Thyroid gland (tissue), 4 donors: ENCODE data around the gene GNB2. TPM values are rescaled to one million over a fixed set of nuclear protein-coding genes. Genes with fewer than 3 reads are reported as not detected.
"Not testable (repeated sequence)": the region's sequence is repeated elsewhere in the genome, so short reads cannot be mapped to it uniquely, and the experiment has no call there.

Experiments used
- DNase-seq, 2 donors: peaks; one replicate each; pipeline ENCODE4 v3.0.0-alpha.2; 2019
- H3K27ac ChIP-seq, 3 donors: fragments of 200-600 bp; sonication (generic); 1 replicate in 2 of 3; 2 replicates in 1 of 3; pipeline ENCODE4 v1.5.1; 2016 to 2019; ENCODE audit warnings: mild to moderate bottlenecking in 1 of 3, moderate library complexity in 1 of 3
- H3K27me3 ChIP-seq: fragments of 200-600 bp; sonication (generic); one replicate; pipeline ENCODE4 v1.5.1; 2019
- H3K36me3 ChIP-seq, 2 donors: fragments of 200-600 bp; sonication (generic); one replicate each; pipeline ENCODE4 v1.5.1; 2016 to 2019
- H3K4me1 ChIP-seq, 2 donors: fragments of 200-600 bp; sonication (generic); one replicate each; pipeline ENCODE4 v1.5.1; 2017 to 2019
- H3K4me3 ChIP-seq, 3 donors: fragments of 200-600 bp; sonication (generic); replicated peaks in 1 of 3; 1 replicate in 2 of 3; 2 replicates in 1 of 3; pipeline ENCODE4 v1.5.1; 2016; ENCODE audit warnings: mild to moderate bottlenecking in 1 of 3
- H3K9me3 ChIP-seq: fragments of 200-600 bp; sonication (generic); one replicate; pipeline ENCODE4 v1.5.1; 2017
- CTCF ChIP-seq, 6 experiments: fragments of 200-600 bp in 3 of 6; fragments of 450-650 bp in 3 of 6; sonication (generic) in 3 of 6; IDR thresholded peaks; one replicate each; pipeline ENCODE4 v1.5.1; 2016 to 2019; ENCODE audit warnings: antibody characterized with exemption in 6 of 6, mild to moderate bottlenecking in 2 of 6, inconsistent platforms in 1 of 6, moderate library complexity in 1 of 6
- POLR2A ChIP-seq, 2 donors: fragments of 450-650 bp; IDR thresholded peaks; one replicate each; pipeline ENCODE4 v1.6.1; 2017; ENCODE audit warnings: antibody characterized with exemption in 2 of 2, mild to moderate bottlenecking in 2 of 2, moderate library complexity in 1 of 2
- WGBS, 2 donors: methylation state at CpG; one replicate each; pipeline ENCODE4 v1.1.5; 2017; 5-methylcytosine and 5-hydroxymethylcytosine counted together
- intact Hi-C: fragments of 100-400 bp; cut with DNase I; formaldehyde crosslinking; loops from one replicate; pipeline ENCODE4 v1.15.1; 2023
- total RNA-seq, 4 donors: library from RNA; depleted of rRNA; stranded (reverse); fragments of >200 nt; gene quantifications; one replicate each; pipeline ENCODE4 v1.2.3, GENCODE V29; 2016

GNB2 gene
- total RNA-seq, 4 donors from 2014 or later, result 168 to 221 (median 186) TPM

GRCh38 chr7:100693312-100694097 is 20.0 kb downstream of the GNB2 start:
- Histone ChIP-seq H3K4me1 (peaks cover 29 to 41% of the 10 kb centered on the region in 2 donors), H3K4me3 (peak overlapping the region; percentile 75 to 89 (median 89)), H3K9me3 (no peaks in the 10 kb centered on the region), H3K36me3 (peaks cover 2 to 6% of the 10 kb centered on the region in 2 donors), H3K27ac (peak overlapping the region; percentile 49 to 83 (median 78)), H3K27me3 (no peaks in the 10 kb centered on the region)
- no peak for TF ChIP-seq CTCF (IDR thresholded peaks at IDR 0.05)
- TF ChIP-seq POLR2A (IDR thresholded peaks at IDR 0.05), result no peak
- intact Hi-C loops, result no loop called here
- 2% methylated on average over 11 to 16 of the region's 81 CpGs for WGBS, 2 donors
- DNase-seq, result no peak

GRCh38 chr7:100694098-100694745 is 20.7 kb downstream of the GNB2 start, which contains the start of gene GIGYF1:
GIGYF1 (minus strand) TSS chr7:100694250; CDS start chr7:100688238, 6,012 bp downstream.
- H3K9me3 ChIP-seq, result no peaks in the 10 kb centered on the region
- H3K4me1 ChIP-seq, result peaks cover 29 to 41% of the 10 kb centered on the region in 2 donors
- H3K27me3 ChIP-seq, result no peaks in the 10 kb centered on the region
- H3K36me3 ChIP-seq, result no peaks in the 10 kb centered on the region
- peak within 1 kb of the TSS; percentile 66 to 83 (median 78) for H3K27ac ChIP-seq
- 2% methylated on average over 4 to 9 of the region's 102 CpGs for WGBS, 2 donors
- peak within 1 kb of the TSS; percentile 75 to 89 (median 89) for H3K4me3 ChIP-seq
- DNase-seq, result peak; percentile 74 to 78
- TF ChIP-seq CTCF (IDR thresholded peaks at IDR 0.05), result no peak
- TF ChIP-seq POLR2A (IDR thresholded peaks at IDR 0.05), result peak in 1 of 2 donors; percentile 31
- intact Hi-C loops, result no loop called here

GRCh38 chr7:100696123-100696521 is 22.6 kb downstream of the GNB2 start:
- H3K4me1 ChIP-seq, result peaks cover 22 to 24% of the 10 kb centered on the region in 2 donors
- H3K4me3 ChIP-seq, result no peak overlapping the region
- H3K36me3 ChIP-seq, result no peaks in the 10 kb centered on the region
- H3K27me3 ChIP-seq, result no peaks in the 10 kb centered on the region
- TF ChIP-seq CTCF (IDR thresholded peaks at IDR 0.05) (no peak), POLR2A (IDR thresholded peaks at IDR 0.05) (no peak)
- intact Hi-C loops, result no loop called here
- WGBS, 2 donors, result 75 to 86% methylated on average over 6 of the region's 6 CpGs
- no peak for DNase-seq
- H3K9me3 ChIP-seq, result no peaks in the 10 kb centered on the region
- no peak overlapping the region for H3K27ac ChIP-seq

GRCh38 chr7:100699018-100699417 is 25.5 kb downstream of the GNB2 start:
- WGBS, 2 donors, result 84 to 85% methylated on average over 5 to 6 of the region's 6 CpGs
- Histone ChIP-seq H3K9me3 (no peaks in the 10 kb centered on the region), H3K4me3 (no peak overlapping the region), H3K4me1 (peaks cover 4 to 5% of the 10 kb centered on the region in 2 donors), H3K27ac (no peak overlapping the region), H3K27me3 (no peaks in the 10 kb centered on the region), H3K36me3 (no peaks in the 10 kb centered on the region)
- TF ChIP-seq CTCF (IDR thresholded peaks at IDR 0.05), result no peak
- TF ChIP-seq POLR2A (IDR thresholded peaks at IDR 0.05), result no peak
- intact Hi-C loops, result no loop called here
- no peak for DNase-seq

GRCh38 chr7:100701089-100701488 is 27.5 kb downstream of the GNB2 start:
- not testable (repeated sequence) for H3K4me1 ChIP-seq, H3K9me3 ChIP-seq, H3K4me3 ChIP-seq, H3K36me3 ChIP-seq, H3K27ac ChIP-seq, DNase-seq, H3K27me3 ChIP-seq
- whole genome bisulfite sequencing, 2 donors, result 61 to 65% methylated on average over 3 of the region's 3 CpGs
- intact Hi-C loops, result loop anchor here (10.0 kb wide), 1 partner anchor 154 kb away; the partner anchor contains the start of gene SLC12A9
